Muscle of back (tissue), 11 donors: ENCODE results near the gene TELO2. TPM values are rescaled to one million over a fixed set of nuclear protein-coding genes. Genes with fewer than 3 reads are reported as not detected.

Source experiments
- DNase-seq, 3 donors: peaks; one replicate each; pipeline versions ENCODE4 v3.0.0 to v3.0.0-alpha.2; 2013
- polyA plus RNA-seq, 10 donors: library from polyadenylated mRNA; unstranded; fragments of 120-200 nt; gene quantifications; one replicate each; pipeline ENCODE4 v1.2.1, GENCODE V29; 2013; ENCODE audit not compliant: insufficient read length in 10 of 10

The TELO2 gene
- polyA plus RNA-seq, 10 donors: 16.5 to 33.9 (median 27.0) TPM

DNA sequence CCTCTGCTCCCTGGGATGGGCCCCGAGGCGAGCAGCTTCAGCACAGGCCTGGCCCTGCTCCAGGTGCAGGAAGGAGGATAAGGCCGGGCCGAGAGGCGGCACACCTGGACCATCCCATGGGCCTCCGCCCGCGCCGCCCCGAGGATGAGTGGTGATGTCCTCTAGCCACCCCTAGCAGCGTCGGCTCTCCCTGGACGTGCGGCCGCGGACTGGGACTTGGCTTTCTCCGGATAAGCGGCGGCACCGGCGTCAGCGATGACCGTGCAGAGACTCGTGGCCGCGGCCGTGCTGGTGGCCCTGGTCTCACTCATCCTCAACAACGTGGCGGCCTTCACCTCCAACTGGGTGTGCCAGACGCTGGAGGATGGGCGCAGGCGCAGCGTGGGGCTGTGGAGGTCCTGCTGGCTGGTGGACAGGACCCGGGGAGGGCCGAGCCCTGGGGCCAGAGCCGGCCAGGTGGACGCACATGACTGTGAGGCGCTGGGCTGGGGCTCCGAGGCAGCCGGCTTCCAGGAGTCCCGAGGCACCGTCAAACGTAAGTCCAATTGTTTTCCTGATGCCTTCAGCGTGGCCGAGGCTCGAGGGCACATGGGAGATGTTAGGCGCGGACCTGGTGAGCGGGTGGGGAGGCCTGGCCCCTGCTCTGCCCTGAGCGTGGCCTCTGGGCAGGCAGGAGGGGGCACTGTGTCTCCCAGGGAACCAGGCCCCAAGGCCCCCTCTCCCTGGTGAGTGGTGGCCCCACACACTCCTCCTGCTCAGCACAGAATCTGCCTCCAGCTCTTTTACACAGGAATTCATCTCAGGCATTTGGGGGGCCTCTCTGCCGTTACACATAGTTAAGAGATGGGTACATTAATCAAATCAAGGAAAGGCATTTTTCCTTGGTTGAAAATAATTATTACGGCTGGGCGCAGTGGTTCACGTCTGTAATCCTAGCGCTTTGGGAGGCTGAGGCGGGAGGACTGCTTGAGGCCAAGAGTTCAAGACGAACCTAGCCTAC, 41.2 kb downstream of the TELO2 start:
- peak in 1 of 3 donors; percentile 56 for DNase-seq

DNA sequence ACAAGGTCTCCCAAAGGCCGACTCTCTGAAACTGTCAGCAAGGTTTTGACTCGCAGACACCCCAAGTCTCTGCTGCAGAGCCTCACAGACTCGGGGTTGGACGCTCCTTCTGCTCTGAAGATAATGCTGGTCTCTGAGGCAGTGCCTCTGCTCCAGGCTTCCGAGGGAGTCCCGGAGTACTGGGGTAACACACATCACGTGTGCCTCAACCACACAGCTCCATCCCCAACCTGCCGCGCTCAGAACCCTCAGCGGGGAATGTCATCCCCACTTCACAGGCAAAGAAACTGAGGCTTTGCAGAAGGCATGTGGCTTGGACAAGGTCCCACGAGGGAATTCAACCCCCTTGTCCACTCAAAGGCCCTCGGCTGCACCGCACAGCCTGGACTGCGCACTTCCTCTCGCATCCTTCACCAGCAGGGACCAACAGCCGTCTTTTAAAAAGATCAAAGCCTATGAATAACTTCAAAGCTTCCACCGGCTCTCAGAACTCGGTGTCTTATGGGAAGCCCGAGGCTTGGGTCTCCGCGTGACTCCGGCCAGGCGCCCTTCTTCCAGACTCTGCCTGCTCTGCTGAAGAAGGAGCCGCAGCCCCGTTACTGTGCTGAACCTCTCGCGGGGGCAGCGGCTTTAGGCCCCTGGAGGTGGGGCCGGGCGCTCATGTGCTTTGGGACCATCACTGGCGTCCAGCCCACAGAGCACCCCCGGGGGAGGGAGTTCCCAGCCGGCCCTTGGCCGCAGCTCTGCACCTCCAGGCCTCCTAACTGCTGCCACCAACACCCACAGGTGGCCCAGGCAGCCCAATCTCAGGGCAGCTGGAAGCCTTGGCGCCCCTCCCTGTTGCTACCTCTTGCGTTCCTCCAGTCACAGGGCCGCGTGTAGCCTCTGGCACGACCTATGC, 42.5 kb downstream of the TELO2 start:
- no peak for DNase-seq

DNA sequence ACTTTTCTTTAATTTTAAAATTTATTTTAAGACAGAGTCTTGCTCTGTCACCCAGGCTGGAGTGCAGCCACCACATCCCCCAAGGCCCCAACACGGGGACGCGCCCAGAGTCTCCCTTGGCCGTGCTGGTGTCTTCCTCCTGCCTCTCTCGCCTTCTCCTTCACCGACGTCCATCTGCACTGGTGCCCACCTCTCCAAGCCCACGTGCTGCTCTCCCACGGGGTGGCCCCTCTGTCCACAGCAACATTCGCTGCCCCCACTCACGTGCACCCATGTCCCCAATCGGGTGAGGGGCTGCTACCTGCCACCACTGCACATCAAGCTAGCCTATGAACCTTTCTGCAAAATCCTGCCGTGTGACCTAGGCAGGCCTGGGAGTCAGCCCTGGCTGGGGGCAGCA, 43.4 kb downstream of the TELO2 start:
- DNase-seq: no peak

DNA sequence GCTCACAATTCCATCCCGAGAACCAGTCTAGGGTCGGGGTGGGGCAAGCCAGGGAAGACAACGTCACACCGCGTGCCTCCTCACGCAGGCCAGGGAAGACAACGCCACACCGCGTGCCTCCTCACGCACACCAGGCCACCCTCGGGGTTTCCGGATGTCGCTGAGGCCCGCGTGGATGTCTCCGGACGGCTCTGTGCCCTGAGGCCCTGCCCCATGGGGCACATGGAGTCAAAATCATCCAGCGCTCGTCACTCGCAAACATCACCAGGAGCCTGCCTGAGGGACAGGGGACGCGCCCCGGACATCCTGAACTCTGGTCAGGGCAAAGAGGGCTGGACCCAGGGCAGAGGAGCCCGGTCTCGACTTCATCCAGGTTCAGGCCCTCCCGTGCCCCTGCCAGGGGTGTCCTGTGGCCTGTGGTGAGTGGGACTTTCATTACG, 44.0 kb downstream of the TELO2 start:
- DNase-seq: no peak

DNA sequence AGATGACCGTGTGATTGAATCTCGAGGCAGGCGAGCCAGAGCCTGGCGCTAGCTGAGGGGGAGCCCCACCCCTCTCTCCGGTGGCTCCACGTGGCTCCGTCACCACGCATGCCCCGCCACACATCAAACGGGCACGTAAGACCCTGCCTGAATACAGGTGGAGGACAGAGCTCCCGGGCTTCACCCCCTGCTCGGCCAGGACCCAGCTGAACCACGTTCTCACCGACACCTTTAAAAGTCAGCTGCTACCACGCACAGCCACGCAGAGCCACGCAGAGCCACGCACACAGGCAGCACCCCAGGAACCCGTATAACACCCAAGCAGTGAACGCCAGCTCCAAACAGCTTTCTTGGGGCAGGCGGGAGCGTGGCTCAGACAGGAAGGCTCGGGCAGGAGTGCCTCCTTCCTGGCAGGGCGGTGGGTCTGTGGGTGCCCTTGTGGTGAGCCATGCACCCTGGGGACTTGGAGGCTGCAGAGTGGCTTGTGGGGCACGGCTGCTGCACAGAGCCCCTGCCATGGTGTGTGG, 44.7 kb downstream of the TELO2 start:
- DNase-seq: no peak

DNA sequence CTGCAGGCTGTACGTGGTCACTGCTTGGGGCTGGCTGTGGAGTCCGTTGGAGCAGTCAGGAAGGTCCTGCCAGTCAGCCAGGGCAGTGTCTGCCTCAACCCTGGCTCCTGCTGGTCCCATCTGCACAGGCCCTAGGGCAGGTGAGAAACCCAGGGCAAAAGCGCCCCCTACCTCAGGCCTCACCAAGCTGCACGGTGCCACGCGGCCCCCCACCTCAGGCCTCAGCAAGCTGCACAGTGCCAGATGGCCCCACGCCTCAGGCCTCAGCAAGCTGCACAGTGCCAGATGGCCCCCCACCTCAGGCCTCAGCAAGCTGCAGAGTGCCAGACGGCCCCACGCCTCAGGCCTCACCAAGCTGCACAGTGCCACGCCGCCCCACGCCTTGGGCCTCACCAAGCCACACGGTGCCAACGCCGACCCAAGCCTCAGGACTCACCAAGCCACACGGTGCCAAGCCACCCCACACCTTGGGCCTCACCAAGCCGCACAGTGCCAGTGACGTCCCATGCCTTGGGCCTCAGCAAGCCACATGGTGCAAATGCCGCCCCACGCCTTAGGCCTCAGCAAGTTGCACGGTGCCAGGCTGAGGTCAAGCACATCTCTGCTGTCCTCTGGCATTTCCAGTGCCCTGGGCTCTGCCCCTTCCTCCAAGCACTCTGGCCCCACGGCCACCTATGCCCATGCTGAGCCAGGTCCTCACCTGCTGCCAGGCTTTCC, 45.8 kb downstream of the TELO2 start:
- no peak for DNase-seq

DNA sequence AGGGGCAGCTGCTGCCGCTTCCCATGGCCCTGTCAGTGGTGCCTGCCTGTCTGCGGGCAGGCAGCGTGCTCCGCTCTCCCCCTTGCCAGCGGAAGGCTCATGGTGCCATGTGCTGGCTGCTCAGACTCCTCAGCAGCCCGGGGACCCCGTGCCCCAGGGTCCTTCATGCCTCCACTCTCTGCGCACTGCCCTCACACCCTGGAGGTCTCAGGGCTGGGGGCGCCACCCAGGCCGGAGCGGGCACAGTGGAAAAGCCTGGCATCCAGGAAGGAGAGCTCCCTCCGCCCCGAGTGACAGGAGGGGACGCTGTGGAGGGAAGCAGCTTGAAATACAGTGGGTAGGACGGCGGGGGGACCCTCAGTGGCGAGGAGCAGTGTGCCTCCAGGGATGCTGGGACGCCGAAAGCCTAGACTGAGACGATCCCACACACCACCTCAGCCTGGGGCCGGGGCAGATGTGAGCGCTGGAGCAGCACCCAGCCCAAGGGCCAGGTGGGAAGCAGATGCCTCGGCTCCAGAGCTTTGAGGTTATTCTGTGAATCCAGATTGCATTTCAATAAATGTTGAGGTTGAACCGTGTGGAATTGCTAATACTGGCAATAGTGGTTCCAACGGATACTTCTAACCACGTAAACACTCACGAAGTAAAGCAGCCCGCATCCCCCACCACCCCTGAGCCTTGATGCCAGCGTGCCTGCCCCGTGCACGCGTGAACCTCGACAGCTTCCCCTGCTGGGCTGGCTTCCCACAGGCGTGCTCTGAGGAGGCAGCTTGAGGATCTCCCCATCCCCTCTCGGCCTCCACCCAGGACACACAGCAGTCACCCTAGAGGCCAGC, 46.8 kb downstream of the TELO2 start:
- DNase-seq: no peak

DNA sequence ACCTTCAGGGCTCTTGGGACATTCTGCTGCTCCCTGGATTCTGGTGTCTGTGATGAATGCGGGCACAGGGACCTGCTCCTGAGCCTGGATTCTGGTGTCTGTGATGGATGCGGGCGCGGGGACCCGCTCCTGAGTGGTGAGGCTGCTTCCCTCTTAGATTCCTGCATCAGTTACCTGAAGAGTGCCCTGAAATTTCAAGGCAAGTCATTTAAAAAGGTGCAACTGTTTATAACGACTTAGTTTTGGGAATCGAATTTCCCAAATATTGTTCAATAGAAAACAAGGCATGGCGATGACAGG, 47.3 kb downstream of the TELO2 start:
- no peak for DNase-seq

DNA sequence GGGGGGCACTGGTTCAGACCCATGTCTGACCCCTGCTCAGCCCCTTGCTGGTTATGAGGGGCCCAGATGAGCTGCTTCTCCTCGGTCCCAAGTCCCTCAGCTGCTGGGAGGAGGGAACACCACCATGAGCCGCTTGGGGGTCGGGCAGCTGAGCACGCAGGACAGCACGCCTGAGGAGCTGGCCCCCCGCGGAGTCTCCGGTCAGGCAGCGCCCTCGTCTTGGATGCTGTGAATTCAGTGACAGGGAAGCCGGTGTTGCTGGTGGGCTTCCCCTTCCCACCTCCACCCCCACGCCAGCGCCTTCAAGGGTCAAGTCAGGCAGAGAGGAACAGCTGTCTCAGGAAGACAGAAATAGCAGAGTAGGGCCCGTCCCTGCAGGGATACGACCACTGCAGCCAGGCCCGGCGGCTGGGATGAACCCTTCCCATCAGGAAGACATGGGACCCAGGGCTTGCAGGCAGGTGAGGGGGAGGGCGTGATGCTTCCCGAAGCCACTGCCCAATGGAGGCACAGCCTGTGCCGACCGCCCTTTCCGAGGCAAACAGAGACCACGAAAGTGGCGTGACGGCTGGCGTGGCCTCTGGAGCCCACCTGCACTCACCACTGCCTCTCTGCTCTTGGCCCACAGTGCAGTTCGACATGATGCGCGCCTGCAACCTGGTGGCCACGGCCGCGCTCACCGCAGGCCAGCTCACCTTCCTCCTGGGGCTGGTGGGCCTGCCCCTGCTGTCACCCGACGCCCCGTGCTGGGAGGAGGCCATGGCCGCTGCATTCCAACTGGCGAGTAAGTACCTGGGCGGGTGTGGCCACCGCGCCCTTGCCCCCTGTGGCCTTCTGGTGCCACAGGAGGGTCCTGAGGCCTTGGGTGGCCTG, 48.4 kb downstream of the TELO2 start:
- DNase-seq: no peak

DNA sequence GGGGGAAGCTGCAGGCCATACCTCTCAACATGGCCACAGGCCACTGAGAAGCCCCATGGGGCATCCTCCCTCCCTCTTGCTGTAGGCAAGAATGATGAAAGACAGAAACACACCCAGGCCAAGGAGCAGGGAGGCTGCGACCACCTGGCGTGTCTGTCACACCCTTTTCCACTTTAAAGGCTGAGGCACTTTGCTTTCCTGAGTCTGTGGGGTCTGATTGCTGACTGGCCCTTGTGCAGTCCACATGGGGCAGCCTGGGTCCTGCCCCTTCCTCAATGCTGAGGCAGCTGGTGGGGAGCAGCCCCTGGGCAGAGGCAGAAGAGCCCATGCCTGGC, 49.0 kb downstream of the TELO2 start:
- no peak for DNase-seq

DNA sequence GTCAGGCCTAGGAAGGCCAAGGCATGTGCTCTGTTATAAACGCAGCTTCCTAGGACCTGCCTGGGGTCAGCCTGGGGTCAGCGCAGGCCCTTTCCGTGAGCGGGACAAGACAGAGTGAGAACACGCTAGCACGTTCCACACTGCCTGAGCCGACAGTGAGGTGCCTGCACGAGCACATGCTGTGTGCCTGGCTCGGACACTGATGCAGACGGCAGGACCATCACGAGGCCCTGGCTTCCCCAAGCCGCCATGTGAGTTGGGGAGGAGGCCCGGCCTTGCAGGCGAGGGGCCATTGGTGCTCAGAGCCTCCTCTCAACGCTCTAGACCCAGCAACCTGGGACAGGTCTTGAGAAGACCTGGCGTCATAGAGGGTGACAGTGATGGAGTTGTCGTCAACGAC, 49.4 kb downstream of the TELO2 start:
- no peak for DNase-seq

DNA sequence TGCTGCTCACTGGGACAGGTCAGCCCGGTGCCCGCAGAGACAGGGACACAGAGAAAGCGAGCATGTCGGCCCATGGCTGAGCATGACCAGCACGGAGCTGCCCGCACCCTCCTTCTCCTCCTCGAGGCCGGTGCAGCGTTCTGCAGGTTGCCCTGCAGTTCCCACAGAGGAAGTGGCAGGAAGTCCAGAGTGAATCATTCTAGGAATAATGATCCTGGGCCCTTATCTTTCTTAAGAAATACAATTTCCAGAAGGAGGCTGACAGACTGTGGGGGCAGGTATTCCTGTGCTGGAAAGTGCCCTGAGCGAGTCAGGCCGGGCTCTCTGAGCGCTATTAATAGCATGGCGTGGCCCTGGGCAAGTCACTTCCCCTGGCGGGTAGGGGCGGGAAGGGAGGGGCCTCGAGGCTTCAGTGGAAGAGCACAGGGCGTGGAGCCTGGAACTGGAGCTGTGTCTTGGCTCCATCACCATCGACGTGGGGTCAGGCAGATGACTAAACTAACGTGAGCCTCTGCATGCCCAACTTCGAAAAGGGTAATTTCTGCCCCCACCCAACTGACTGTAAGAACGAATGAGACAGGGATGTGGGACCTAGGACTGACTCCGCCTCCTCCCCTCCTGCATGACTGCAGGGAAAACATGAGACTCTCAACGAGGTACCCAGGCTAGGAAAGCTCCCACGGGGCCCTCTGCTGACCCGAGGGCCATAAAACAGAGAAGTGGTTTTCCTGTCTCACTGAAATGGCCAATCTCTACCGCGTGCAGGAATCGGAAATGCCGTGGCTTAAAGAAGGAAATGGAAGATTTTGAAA, 50.1 kb downstream of the TELO2 start:
- DNase-seq: peak in 2 of 3 donors; percentile 45 to 60

DNA sequence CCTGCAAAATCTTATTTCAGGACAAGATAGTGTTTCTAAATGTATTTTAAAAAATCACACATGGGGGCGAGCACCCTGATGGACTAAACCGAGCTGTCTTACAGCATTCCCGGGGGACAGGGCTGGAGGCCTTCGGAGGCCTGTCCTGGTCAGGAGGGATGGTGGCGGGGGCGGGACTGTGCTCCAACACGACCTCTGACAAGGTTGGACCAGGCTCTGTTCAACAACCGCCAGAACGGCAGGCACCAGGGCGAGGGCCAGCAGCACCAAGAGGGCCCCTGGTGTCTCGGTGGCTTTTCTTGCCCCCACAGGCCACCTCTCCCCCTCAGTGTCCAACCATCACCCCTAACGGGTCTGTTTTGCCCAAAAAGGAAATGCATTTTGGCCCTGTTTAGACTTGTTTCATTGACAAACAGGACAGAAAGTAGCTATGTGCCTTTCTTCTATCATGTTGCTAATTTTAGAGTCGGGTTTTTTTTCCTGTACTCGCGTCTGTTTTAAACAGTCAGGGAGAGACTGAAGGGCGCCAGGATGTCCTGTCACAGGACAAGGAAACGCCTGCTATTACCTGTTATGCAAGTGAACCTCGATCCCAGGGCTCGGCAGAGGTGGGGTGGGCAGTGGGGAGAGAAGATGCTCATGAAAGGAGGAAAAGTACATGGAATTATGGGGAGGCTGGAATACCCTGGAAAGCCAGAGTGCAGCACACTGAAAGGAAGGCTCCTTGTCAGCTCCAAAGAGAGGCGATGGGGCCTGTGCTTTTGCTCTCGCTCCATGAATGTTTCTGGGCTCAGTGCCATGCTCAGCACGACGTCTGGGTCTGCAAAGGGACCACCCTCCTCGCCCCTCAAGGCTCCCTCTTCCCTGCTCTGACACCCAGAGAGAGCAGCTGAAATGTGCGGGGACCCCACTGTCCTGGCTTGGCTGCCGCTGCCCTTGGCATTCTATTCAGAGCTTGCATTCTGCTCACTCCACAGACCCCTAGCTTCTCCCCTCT, 52.2 kb downstream of the TELO2 start:
- DNase-seq: peak in 1 of 3 donors; percentile 47

DNA sequence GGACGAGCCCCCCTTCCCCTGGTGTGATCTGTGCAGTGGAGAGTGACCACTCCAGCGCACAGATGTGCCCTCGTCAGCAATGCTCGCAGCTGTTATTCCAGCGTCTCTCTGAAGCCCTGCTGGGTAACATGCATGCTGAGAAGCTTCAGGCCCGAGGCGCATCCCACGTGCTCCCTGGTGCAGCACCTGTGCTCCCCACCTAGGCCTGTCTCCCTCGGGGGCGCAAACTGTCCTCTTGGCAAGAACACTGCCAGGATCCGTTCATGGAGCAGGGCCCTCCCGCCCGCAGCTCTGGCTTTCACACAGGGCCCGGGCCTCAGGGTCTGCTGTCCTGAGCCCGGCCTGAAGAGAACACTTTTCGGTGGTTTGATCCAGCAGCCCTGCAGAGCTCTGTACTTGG, 53.3 kb downstream of the TELO2 start:
- no peak for DNase-seq

DNA sequence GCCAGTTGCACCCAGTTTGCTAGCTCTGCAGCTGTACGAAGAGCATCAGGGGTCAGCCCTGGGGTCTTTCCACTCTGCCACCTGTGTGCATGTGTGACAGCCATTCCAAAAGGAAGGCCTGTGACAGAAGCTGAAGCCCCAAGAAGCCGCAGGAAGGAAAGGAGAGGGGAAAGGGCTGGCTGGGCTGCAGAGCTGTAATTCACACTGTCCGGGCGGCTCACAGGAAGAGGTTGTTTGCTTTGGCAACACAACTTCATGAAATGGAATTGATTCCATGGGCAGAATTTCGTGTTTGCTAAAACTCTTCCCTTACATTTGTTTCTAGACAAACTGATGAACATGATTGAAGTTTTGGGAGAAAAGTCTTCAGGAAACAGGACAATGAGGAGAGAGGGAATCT, 55.1 kb downstream of the TELO2 start:
- DNase-seq: no peak

DNA sequence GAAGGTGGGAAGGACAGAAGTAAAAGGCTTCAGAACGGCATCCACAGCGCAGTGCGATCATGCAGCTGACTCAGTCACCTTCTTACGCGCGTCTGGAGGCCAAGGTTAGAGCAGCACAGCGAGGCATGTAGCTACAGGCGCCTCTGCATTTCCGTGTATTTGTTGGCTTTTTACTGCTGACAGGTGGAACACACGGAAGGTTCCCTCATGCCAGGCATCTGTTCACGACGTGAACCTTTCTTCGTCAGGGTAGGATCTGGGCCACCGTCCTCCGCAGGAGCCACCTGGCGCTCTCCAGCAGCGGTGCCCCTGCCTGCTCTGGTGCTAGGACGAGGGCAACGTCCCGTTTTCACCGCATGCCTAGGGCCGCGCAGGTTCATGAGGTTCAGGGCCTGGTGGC, 55.6 kb downstream of the TELO2 start:
- no peak for DNase-seq

DNA sequence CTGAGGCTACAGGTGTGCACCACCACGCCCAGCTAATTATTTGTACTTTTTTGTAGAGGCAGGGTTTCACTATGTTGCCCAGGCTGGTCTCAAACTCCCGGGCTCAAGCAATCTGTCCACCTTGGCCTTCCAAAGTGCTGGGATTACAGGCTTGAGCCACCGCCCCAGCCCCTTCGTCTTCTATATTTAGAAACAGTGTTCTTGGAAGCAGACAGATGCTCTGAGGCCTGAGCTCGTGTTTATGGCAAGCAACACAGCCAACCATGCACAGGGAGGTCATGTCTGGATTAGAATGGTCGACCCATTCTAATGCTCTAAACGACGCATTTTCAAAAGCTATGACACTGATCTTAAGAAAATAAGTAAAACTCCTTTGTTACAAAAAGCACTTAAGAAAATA, 56.9 kb downstream of the TELO2 start:
- peak in 1 of 3 donors; percentile 58 for DNase-seq

DNA sequence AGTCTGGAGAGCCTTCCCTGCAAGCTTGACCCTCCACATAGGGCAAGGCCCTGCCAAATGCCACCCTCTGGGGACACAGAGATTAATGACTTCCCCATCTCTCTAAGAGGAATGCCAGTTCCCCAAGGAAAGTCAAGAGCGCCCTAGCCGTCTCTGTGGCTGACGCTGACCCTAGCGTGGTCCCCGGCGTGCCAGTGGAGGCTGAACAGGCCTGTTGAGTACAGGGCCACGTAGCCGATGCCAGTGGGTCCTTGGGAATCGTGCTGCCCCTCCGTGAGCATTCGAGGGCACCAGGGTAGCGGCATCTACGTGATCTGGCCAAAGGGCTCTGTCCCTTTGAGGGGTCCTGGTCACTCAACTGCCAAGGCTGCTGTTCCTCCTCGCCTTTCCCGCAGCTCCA, 57.5 kb downstream of the TELO2 start:
- no peak for DNase-seq
